GM18520 (cell line): ENCODE measurements around the gene DYNC1I1.
A peak's percentile ranks its signal among the peaks of the same experiment; 100 is the strongest.

ENCODE experiments used
- ATAC-seq: cut with Tn5 transposase; IDR thresholded peaks from one replicate; pipeline ENCODE4 v1.9.1; 2021; ENCODE audit not compliant: unreplicated experiment

Gene DYNC1I1

DNA sequence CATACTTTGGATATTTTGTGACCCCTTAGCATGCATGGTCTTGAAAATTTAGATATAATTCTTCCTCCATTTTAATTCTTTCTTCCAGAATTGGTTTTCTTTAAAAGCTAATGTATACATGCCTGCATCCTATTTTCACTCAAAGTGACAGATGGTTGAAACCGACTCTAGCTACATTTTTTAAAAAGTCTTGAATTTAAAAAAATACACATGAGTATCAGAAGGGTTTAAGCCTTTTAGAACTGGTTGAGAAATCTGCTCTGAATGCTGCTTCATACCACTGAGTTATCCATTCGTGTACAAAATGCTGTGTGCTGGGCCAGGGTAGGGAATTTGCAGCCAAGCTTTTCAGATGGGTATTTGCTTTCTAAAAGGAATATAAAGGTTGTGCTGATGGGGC, 16.5 kb downstream of the DYNC1I1 start:
- no peak for ATAC-seq

DNA sequence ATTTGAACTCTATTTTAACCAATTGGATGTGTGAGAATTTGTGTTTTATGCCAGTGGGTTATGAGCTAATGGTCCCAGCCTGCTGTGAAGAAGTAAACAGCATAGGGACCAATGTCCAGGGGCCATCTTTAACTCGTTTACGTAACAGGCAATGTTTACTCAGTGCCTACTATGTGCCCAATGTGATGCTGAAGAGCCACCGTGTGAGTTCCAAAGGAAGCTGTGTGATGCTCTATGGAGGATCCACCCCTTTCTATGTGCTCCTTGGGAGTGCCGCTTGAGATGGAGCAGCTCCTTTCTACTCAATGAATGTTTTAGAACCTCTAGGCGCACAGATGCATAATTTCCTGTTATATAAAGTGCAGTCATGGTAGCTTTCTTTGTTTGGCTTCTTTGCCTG, 21.3 kb downstream of the DYNC1I1 start:
- ATAC-seq, result no peak

DNA sequence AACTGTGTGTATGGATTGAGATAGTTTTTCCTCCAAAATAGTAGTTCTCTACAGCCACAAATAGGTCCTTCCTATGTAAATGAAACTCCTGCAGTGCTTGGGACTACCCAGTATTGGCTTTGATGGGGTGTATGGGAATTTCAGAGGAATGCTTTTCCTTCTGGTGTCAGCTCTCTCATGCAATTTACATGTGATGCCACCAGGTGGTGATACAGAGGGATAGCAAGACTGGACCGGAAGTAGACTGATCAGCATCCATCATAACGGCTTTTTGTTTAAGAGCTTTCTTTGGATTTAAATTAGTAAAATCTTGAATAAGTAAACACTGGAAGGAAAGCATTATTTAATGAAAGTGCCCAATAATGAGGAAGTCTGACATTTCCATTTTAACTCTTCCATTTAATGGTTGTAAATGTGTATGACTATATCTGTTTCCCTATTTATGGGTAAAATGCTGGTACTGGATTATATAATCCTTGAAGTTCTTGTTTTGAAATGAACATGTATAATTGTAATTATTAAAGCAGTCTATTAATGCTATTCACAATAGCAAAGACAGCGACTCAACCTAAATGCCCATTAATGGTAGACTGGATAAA, 22.7 kb downstream of the DYNC1I1 start:
- no peak for ATAC-seq

DNA sequence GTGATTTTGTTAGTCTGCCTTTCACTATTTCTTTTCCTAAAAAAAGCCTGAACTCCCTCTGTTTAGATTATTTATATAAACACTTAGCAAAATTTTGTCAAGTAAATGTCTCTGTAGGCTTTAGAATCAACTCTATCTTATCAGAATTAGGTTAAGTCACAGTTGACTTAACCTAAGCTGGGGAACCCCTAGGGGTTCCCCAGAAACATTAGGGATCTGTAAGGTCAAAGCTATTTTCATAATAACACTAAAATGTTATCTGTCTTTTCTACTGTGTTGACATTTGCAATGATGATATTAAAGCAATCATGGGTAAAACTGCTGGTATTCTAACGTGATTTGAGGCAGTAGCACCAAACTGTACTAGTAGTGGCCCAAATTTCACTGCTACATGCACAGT, 24.3 kb downstream of the DYNC1I1 start:
- ATAC-seq, result no peak

DNA sequence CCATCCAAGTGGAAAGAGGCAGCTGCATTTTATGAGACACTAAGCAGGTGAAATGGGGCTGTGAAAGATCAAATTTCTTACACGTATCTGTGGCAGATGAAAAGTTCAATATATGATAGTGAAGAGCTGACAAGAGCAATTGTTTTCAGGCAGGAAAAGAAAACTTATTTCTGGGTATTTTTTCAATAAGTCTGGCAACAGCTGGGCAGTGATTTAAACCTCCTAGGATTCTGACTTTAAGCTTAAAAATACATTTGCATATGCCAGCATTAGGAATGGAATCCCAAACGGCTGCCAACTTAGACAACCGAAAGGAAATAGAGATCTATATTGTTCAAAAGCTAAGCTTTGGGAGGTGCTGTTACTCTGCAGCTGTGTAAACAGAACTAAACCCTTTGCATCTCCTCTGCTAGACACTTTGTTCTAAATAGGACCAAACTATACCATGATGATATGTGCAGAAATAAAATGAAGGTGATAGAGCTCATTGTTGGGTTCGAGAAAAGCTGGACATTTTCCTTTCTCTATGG, 26.1 kb downstream of the DYNC1I1 start:
- no peak for ATAC-seq

DNA sequence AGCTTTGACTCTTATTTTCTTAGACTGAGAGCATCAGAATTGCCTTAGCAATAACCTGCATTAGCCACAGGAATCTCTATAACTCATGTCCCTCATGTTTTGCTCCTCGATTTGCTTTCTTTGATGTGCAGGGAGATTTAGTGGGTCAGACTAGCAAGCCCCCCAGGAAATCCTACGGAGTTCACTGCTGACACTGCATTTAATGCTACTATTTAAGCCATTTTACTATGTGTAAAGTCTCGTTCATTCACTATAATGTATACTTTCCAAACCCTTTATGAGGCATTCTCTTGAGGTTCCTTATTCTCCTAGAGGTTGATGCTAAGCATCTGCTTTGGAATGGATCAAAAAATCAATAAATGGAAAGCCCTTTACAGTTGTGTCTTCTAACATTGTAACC, 28.4 kb downstream of the DYNC1I1 start:
- no peak for ATAC-seq

DNA sequence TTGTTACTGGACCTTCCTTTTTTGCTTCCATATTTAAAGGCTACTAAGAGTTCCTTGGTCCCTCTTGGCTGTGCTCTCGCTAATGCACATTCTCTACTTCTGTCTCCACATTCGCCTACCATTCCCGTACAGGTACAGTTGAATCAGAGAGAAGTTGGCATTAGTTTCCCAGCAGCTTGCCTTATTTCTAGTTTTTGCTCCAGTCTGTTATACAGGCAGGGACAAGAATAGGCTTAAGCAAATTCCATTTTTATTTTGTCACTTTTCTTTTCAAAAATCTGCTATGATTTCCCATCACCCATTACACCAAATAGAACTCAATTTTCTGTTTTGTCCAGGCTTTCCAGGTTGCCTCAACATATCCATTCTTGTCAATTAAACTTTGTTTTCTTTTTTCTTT, 29.9 kb downstream of the DYNC1I1 start:
- ATAC-seq, result no peak

DNA sequence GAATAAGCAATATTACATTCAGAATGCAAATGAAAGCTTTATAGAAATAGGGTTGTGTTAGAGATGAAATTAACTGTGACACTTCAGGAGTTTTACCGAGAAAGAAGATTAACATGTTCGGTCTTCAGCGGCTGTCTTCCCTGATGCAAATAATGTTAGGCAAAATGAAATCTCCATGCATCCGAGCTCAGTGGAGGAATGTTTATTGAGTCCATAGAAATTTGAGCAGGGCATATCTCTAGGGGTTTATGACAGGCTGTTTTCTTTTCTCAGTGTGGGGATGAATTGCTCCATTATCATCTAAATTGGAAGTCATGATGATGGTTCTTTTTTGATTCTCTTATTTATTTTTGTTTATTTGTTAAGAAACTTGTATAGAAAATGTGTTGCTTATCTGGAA, 31.7 kb downstream of the DYNC1I1 start:
- no peak for ATAC-seq

DNA sequence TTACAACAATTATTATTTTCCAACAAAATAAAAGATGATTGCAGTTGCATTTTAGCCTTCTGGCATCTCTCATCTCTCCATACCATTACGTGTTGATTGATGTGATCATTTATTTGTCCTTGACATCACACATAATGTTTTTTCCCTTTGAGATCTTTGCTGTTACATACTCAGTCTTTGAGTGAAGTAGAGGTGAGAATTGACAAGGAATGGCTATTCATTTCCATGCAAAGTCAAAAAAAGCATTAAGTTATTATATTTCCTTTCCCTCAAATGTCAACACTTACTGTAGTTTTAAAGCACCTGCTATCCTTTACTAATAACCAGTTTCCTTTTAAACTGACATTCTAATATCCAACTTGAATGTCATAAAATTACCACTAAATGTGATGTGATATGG, 33.6 kb downstream of the DYNC1I1 start:
- ATAC-seq, result no peak

DNA sequence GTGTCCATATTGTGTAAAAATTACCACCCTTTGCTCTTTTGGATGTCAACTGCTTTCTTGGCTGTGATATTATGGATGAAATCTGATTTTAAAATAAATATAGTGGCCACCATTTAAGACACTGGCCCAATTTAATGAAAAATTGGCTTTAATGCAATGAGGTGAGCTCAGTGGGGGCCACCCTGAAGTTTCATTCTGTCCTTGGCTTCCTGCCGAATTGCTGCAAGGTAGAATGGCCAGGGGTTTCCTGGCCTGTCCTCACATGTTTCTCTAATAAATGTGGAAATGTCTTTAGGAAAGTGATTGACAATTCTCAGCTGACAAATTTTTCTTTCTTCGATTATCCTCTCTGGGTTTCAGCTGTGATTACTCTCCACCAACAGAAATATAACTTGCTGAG, 36.0 kb downstream of the DYNC1I1 start:
- no peak for ATAC-seq

DNA sequence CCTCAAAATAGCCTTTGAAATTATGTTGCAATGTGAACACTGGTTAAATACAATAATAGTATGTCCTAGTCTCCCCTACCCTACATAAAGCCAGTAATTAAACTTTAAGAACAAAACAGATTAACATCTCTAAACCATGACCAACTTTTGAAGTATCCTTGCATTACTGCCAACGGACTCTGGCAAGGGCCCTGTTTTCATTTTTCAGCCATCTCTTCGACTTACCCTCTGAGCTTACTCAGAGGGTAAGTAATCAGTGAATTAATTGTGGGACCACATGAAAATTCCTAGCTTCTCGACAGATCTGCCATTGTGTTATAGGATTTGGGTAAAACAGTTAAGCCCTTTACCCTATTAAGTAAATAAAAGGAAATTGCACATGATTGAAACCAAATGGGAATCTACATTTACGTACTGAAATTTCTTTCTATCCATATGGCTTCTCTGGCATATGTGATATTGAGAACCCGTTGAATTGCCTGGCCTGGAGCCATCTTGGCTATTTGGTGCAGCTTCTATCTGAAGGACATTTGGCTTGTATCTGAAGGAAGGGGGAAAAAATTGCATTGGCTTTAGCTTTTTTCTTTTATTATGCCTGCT, 39.6 kb downstream of the DYNC1I1 start:
- no peak for ATAC-seq

DNA sequence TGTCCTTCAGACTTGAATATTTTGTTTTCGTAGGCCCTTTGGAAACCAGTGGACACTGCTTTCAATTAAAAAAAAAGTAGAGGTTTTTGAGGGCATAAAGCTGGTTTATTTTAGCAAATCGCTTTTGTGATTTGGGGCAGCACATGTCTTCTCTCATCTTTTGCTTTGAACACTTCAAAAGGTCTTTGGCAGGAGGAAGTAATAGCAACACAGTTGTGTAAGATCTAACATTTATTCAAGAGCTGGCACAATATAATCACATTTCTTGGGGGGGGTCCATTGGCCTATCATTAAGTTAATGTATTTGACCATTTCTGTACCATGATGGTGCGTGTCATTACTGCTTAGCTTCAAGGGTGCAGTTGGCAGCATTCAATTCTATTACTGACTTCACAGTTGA, 42.4 kb downstream of the DYNC1I1 start:
- no peak for ATAC-seq

DNA sequence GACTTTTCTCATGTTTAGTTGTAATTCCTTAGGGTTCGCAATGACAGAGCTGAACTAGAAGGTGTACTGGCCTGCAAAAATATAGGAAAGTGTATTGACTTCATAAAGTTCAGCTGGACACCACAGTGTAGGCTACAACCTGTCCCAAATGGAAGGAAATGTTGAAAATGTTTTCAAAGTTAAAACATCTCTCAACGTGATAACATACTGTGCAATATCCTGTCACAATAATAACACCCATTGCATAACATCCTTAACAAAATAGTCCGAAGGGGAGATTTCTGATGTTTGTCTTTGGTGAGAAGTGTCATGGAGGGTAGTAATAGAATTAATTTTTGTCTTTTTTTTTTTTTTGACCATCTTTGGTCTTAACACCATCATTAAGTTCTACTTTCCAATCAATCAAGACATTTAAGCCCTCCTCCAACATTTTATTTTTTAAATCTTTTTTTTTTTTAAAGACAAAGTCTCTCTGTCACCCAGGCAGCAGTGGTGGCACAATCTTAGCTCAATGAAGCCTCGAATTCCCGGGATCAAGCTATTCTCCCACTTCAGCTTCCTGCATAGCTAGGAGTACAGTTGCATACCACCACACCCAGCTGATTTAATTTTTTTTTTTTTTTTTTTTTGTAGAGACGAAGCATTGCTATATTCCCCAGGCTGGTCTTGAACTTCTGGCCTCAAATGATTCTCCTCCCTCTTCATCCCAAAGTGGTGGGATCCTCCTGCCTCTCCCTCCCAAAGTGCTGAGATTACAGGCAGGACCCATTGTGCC, 45.7 kb downstream of the DYNC1I1 start:
- ATAC-seq, result no peak

DNA sequence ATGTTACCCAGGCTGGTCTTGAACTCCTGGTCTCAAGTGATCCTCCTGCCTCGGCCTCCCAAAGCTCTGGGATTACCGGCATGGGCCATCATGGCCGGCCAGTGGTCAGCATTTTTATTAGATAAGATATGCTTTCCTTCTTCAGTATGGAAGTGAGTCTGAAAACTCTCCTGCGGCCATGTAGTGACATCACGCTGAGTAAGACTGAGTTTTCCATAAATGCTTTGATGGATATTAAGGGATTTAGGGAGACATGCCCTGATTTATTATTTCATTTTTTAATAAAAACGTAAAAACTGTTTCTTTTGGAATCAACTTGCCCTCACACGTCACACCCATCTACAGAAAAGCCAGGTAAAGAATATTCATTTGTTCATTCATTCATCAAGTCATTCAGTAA, 48.4 kb downstream of the DYNC1I1 start:
- no peak for ATAC-seq

DNA sequence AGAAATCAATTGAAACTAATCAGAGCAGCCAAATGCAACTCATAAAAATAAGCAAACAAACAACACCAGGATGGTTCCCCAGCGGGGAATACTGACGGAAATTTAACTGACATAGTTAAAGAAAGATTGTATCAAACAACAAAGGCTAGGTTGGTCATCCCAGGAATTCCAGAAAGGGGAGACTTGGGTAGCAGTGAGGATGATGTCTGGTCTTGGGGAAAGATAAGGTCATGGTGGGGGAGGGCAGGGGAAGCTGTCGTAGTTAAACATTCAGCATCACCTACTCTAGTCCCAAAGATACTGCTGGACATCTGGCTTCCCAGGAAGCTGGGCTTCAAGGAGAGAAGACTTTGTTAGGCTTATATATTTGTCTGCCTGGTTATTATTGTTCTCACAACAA, 50.4 kb downstream of the DYNC1I1 start:
- no peak for ATAC-seq

DNA sequence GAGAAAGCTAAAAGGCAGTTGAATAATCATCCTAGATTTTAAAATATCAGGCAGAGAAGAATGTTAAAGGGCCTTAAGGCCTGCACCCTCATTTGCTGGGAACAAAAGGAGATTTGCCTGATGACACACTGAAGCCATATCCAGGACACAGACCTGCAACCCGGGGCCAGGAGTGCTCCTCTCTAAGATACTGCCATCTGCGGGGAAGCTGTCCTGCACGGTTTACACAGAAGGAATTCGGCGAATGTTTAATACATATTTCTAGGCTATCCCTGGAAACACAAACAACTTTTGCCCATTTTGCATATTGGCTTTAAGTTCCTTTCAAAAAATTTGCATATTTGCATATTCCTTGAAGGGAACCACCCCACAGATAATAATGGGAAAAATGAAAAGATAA, 52.3 kb downstream of the DYNC1I1 start:
- no peak for ATAC-seq

DNA sequence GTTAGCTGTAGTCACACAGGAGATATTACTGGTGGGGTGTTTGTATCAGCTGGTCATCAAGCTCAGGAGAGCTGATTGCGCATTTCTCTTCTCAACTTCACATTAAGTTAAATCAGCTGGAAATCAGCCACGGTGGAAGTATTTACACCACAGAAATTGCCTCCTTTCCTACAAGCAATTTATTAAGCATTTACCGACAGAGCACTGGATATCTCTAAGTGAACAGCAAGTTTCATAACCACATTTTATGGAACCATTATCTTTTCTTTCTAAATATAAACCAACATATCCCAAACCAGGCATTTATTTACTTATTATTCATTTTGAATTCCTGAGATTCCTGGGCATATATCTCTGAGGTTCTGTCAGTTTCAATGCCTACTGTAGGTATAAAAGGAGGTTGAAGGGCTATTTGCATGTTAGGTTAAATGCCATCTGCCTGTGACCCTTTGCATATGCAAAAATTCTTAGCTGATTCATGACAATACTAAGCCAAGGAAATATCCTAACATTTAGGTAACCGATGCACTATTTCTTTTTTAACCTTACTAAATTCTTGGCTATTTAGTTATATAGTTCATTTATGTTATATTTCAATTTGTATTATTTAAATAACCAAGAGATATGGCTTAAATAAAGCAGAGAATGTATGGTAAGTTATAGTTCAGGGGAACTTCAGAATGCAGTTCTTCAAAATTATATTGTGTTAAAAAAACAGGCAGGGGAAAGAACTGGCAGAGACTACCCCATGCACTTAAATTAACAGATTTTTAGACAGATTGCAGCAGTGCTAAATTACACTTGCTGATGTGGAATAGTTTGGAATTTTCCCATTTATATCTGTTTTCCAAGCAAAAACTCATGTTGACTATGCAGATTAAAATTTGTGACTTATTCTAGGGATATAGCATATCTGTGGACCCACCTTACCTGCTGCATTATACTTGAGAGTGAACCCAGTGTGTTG, 56.8 kb downstream of the DYNC1I1 start:
- no peak for ATAC-seq

DNA sequence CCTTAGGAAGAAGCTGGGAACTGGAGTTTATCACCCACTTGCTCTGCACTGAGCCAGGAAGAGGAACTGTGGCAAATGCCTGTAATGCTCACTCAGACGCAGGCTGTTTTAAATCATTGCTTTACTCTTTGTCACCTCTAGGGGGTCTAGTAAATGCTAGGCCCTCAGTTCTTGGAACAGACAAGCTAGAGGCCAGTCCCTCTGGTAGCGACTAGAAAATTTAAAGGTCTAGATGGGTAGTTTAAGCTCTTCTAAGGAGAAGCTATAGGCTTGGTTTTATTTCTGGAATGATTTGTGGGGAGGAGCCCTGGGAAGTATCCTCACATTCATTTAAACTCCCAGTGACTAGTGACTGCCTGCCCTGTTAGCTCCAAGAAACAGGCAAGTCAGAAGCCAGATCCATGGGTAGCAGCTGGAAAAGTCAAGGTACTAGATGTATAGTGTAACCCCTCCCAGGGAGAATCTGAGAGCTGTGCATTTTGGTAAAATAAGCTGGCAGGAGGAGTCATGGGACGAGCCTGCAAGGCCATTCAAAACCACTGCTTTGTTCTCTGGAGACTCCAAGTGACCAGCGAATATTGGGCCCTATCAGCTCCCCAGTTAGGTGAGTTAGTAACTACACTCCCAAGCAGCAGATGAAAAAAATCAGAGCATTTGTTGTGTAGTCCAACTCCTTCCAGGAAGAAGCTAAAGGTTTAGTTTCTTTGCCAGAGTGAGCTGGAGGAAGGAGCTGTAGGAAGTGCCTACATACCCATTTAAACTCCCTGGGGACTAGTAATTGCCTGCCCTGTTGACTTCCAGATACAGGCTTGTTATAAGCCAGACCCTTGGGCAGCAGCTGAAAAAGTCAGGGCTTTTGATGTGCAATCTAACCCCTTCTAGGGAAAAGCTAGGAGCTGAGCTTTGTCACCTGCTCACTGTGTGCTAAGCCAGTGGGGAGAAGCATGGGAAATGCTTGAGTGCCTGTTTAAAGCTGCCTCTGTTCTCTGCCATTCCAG, 68.9 kb downstream of the DYNC1I1 start:
- ATAC-seq, result peak; percentile 86

DNA sequence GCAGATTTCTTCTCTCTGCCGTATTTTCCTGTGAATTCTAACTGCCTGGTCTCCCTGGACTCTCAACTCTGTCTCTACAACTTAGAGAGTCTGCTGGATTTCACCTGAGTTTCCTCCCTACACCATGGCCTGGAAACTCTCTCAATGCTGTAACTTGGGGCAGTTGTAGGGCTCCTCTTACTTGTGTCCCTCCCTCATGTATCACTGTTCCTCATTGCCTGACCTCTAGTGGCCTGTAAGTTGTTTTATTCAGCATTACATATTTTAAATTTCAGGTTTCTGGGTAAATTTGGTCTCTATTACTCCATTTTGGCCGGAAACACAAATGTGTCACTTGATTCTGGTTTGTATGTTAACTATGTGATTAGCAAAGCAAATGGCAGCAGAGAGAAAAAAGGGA, 70.9 kb downstream of the DYNC1I1 start:
- ATAC-seq, result no peak

DNA sequence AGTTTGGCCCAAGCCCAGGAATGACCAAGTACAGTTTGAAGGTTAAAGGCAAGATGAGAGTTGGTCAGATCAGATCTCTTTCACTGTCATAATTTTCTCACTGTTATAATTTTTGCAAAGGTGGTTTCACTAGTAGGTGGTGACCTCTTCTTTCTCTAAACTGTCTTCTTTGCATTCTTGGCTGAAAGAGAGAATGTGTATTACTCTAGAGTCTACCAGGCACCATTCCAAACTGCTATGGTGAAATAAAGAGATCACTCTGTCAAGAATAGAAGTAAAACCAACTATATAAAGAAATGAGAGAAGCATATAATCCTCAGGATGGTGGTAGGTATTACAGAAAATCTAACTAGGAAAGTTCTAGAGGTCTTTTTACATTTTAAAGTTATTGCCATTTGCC, 72.7 kb downstream of the DYNC1I1 start:
- ATAC-seq, result no peak
